ENCODE measurements around the gene ADPRM. TPM values are rescaled to one million over a fixed set of nuclear protein-coding genes. Genes with fewer than 3 reads are reported as not detected.

The ADPRM gene
- total and polyA plus RNA-seq, 2 experiments from 2014 or later: 6.8 to 8.8 TPM

DNA sequence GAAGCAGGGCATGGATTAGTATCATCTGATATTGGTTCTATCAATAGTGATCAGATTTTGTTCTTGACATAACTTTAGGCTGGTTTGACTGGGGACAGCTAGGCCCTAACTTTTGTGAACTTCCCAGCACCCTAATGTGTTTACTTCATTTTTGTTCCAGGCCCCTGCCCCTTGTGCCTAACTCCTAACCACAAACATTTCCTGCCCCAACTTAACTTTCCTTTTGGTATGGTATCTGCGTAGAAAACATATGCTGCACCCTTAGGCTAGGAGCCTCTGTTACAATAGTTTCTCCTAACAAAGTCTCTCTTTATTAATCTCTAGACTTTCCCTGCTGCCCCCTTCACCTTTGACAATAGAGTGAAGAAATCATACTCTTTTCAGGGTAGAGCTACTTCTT lies 2.5 kb downstream of the ADPRM start (continued):
- TF ChIP-seq, protein P1, sequence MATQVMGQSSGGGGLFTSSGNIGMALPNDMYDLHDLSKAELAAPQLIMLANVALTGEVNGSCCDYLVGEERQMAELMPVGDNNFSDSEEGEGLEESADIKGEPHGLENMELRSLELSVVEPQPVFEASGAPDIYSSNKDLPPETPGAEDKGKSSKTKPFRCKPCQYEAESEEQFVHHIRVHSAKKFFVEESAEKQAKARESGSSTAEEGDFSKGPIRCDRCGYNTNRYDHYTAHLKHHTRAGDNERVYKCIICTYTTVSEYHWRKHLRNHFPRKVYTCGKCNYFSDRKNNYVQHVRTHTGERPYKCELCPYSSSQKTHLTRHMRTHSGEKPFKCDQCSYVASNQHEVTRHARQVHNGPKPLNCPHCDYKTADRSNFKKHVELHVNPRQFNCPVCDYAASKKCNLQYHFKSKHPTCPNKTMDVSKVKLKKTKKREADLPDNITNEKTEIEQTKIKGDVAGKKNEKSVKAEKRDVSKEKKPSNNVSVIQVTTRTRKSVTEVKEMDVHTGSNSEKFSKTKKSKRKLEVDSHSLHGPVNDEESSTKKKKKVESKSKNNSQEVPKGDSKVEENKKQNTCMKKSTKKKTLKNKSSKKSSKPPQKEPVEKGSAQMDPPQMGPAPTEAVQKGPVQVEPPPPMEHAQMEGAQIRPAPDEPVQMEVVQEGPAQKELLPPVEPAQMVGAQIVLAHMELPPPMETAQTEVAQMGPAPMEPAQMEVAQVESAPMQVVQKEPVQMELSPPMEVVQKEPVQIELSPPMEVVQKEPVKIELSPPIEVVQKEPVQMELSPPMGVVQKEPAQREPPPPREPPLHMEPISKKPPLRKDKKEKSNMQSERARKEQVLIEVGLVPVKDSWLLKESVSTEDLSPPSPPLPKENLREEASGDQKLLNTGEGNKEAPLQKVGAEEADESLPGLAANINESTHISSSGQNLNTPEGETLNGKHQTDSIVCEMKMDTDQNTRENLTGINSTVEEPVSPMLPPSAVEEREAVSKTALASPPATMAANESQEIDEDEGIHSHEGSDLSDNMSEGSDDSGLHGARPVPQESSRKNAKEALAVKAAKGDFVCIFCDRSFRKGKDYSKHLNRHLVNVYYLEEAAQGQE (IDR thresholded peaks at IDR 0.05; ENCODE audit: unreplicated experiment): no peak
- TF ChIP-seq EZH2phosphoT487 (IDR thresholded peaks at IDR 0.05; ENCODE audit: unreplicated experiment): no peak
- no peak for TF ChIP-seq JUNB (IDR thresholded peaks at IDR 0.05; ENCODE audit: unreplicated experiment)
- TF ChIP-seq, protein P2, sequence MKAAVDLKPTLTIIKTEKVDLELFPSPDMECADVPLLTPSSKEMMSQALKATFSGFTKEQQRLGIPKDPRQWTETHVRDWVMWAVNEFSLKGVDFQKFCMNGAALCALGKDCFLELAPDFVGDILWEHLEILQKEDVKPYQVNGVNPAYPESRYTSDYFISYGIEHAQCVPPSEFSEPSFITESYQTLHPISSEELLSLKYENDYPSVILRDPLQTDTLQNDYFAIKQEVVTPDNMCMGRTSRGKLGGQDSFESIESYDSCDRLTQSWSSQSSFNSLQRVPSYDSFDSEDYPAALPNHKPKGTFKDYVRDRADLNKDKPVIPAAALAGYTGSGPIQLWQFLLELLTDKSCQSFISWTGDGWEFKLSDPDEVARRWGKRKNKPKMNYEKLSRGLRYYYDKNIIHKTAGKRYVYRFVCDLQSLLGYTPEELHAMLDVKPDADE (IDR thresholded peaks at IDR 0.05): no peak
- TF ChIP-seq EZH2 (IDR thresholded peaks at IDR 0.05; ENCODE audit: low read depth, unreplicated experiment): no peak

DNA sequence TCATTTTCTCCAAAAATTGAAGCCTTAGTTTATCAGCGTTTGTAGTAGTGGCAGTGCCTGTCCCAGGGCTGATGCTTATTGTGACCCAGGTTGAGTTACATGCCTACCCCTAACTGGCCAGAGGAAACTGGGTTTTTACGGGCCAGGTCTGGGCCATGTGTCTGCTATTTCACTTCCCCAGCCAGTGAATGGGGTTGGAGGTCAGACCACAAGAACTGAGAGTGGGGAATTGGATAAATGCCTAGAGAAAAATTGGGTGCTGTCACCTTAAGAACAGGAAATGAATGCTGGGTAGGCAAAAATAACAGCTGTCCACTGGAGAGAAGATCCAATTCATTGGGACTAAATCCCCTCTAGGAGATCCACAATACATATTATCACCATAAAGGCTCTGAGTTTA lies 5.2 kb downstream of the ADPRM start:
- H3K9me2 ChIP-seq (ENCODE audit: insufficient read depth): no peaks in the 10 kb centered on the region
- Mint-ChIP-seq H3K27ac (no peak overlapping the region), H3K9me3 (no peaks in the 10 kb centered on the region), H3K4me3 (no peak overlapping the region), H3K36me3 (ENCODE audit: low read depth) (peaks cover 10% of the 10 kb centered on the region), H3K4me1 (peaks cover 5% of the 10 kb centered on the region; the same call in 2 of the 3 replicates), H3K27me3 (ENCODE audit: insufficient read depth, low read depth, poor library complexity) (no peaks in the 10 kb centered on the region)
- ATAC-seq (no peak), DNase-seq (ENCODE audit: low spot score) (peak; percentile 4)
- no peaks in the 10 kb centered on the region for H3F3A ChIP-seq (replicated peaks; ENCODE audit: low read depth)
- no peaks in the 10 kb centered on the region for H3K27me3 ChIP-seq (ENCODE audit: insufficient read depth)
- no peak overlapping the region for H3K4me3 ChIP-seq
- H3K36me3 ChIP-seq (ENCODE audit: insufficient read depth): peaks cover 17% of the 10 kb centered on the region; the same call in 1 of the 2 replicates
- H3K79me2 ChIP-seq (replicated peaks; ENCODE audit: insufficient read depth): peaks cover 13% of the 10 kb centered on the region; the same call in 1 of the 2 replicates
- H2AFZ ChIP-seq: no peak overlapping the region
- H3K27ac ChIP-seq (ENCODE audit: low read depth): no peak overlapping the region
- no peaks in the 10 kb centered on the region for H4K20me1 ChIP-seq (replicated peaks; ENCODE audit: insufficient read depth)
- H3K4me2 ChIP-seq: no peak overlapping the region
- no peaks in the 10 kb centered on the region; the same call in 1 of the 2 replicates for H3K4me1 ChIP-seq (ENCODE audit: insufficient read depth)
- TF ChIP-seq, protein P3, sequence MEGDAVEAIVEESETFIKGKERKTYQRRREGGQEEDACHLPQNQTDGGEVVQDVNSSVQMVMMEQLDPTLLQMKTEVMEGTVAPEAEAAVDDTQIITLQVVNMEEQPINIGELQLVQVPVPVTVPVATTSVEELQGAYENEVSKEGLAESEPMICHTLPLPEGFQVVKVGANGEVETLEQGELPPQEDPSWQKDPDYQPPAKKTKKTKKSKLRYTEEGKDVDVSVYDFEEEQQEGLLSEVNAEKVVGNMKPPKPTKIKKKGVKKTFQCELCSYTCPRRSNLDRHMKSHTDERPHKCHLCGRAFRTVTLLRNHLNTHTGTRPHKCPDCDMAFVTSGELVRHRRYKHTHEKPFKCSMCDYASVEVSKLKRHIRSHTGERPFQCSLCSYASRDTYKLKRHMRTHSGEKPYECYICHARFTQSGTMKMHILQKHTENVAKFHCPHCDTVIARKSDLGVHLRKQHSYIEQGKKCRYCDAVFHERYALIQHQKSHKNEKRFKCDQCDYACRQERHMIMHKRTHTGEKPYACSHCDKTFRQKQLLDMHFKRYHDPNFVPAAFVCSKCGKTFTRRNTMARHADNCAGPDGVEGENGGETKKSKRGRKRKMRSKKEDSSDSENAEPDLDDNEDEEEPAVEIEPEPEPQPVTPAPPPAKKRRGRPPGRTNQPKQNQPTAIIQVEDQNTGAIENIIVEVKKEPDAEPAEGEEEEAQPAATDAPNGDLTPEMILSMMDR (conservative IDR thresholded peaks at IDR 0.05; ENCODE audit: low read depth in 2 of 2): no peak
- TF ChIP-seq STAT1 (IDR thresholded peaks at IDR 0.05; ENCODE audit: unreplicated experiment): no peak
- TF ChIP-seq, protein P1 (IDR thresholded peaks at IDR 0.05; ENCODE audit: unreplicated experiment): no peak
- TF ChIP-seq, protein P2 (IDR thresholded peaks at IDR 0.05): no peak
- TF ChIP-seq JUNB (IDR thresholded peaks at IDR 0.05; ENCODE audit: unreplicated experiment): no peak
